ENCODE data around the gene CPEB3.

The CPEB3 gene

GRCh38 chr10:92309272-92309671 is 18.4 kb upstream of the CPEB3 start:
- no peak for TF ChIP-seq CTCF (conservative IDR thresholded peaks at IDR 0.05)
- TF ChIP-seq ZFX (IDR thresholded peaks at IDR 0.05), result no peak

DNA sequence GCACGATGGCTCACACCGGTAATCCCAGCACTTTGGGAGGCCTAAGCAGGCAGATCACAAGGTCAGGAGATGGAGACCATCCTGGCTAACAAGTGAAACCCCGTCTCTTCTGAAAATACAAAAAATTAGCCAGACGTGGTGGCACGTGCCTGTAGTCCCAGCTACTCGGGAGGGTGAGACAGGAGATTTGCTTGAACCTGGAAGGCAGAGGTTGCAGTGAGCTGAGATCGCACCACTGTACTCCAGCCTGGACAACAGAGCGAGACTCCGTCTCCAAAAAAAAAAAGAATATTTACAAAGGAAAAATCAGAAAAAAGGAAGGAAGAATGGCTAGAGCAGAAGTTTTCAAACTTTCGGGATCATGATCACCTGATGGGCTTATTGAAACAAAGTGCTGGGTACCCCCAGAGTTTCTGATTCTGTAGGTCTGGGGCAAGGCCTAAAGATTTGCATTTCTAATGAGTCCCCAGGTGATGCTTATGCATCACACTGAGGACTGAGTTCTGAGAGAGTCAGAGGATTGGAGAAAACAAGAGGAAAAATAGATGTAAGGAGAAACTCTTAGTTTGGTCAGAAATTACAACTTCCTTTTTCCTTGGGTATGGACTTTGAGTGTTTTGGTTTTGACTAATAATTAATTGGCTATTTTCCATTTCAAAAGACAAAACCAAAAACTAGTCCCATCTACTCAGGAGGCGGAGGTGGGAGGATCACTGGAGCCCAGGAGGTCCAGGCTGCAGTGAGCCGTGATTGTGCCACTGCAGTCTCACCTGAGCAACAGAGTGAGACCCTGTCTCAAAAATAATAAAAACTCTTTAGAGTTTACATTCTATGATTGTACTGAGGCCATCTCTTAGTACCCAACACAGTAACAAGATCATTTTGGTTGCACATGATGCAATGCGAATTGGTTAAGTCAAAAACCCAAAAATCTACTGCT is 14.5 kb upstream of the CPEB3 start:
- no peak overlapping the region for H3K27ac ChIP-seq
- TF ChIP-seq CTCF (conservative IDR thresholded peaks at IDR 0.05), result no peak
- TF ChIP-seq ZFX (IDR thresholded peaks at IDR 0.05), result no peak

More at GRCh38 chr10:92309272-92309671, 18.4 kb upstream of the CPEB3 start:
- no peak overlapping the region for H3K27ac ChIP-seq

DNA sequence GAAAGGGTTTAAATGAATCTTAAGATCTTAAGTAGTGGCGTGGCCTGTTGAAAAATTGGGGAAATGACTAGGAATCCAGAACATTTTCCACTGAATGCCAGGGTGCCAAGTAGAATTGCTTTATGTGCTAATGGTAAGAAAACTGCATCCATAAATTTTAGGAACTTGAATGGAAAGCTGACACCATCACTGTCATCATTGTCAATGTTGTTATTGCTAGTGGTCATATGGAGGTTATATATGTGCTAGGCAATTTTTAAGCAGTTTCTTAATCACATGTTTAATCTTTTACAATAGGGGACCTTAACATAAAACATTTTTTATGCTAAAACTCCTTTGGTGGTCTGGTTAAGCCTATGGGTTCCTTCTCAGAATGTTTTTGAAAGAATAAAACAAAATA is 13.2 kb upstream of the CPEB3 start:
- H3K27ac ChIP-seq, result no peak overlapping the region
- TF ChIP-seq CTCF (conservative IDR thresholded peaks at IDR 0.05) (no peak), ZFX (IDR thresholded peaks at IDR 0.05) (no peak)

DNA sequence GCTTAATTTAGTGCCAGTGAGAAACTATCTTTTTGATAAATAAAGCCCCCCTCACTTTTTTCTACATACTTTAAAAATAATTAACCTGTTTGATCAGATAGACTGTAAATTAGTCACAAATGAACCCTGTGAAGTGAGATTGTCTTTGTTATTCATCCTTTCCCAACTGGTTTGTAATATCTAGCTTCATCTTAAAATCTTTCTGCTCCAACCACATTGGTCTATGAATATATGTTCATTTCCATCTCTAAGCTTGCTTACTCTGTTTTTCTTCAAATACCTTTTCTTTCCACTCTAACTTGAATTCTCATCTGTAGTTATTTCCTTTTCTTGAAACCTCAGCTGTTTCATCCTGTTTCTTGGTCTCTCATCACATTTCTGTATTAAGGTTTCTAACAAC is 12.2 kb upstream of the CPEB3 start:
- TF ChIP-seq ZFX (IDR thresholded peaks at IDR 0.05) (no peak), CTCF (conservative IDR thresholded peaks at IDR 0.05) (no peak)
- no peak overlapping the region for H3K27ac ChIP-seq

- TF ChIP-seq ZFX (IDR thresholded peaks at IDR 0.05) (no peak), CTCF (conservative IDR thresholded peaks at IDR 0.05) (no peak)
- H3K27ac ChIP-seq, result no peak overlapping the region
These were observed 7.6 kb upstream of the CPEB3 start for GRCh38 chr10:92298487-92298886.

DNA sequence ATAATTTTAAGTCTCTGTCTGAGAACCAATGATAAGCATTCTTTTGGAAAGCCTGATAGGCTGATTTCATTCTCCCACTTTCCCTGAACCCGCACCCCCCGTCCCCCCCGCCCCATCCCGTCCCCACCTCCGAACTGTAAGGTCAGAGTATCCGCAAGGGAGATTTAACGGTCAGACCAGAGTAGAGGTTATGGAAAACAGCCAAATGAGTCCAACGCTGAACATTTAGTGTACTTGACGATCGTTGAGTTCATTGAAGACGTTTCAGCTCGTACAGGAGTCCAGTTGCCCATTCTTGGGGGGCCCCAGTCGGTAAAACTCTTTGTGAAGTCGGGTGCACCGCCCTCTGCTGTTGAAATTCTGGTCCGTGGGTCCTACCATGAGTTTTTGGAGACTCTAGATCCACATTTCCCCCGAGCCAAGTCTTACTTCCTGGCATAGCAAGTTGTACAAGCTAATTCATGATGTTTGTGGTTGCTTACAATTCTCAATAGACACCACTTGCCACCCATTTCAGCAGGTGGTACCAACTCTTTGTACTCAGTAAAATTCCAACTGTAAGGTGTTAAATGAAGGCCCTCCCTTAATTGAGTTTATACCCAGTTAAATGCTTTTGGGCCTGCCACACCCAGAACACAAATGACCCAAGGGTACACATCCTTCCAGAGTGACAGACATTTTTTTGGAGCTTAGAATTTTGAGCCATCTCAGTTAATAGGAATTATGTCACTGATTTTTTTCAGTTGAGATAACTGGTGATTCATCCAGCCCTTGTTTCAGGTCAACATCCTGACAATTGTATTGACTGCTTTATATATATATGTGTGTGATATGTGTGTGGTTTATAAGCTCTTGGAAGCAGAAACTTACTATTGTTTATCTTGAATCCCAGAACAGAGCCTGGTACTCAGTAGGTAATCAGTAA is 1.3 kb upstream of the CPEB3 start:
- H3K27ac ChIP-seq, result peak overlapping the region; percentile 94
- TF ChIP-seq CTCF (conservative IDR thresholded peaks at IDR 0.05), result peak; percentile 63
- no peak for TF ChIP-seq ZFX (IDR thresholded peaks at IDR 0.05)

- no peak for TF ChIP-seq ZFX (IDR thresholded peaks at IDR 0.05)
- TF ChIP-seq CTCF (conservative IDR thresholded peaks at IDR 0.05), result no peak
- peak overlapping the region; percentile 94 for H3K27ac ChIP-seq
These were observed 663 bp upstream of the CPEB3 start for GRCh38 chr10:92291616-92291865.
